H1 (cell line): ENCODE data around the gene SBF1. TPM values are rescaled to one million over a fixed set of nuclear protein-coding genes. Genes with fewer than 3 reads are reported as not detected.

ENCODE experiments used
- CBX8 ChIP-seq: fragments of 300-800, 300-1000 bp; sonication (generic); IDR thresholded peaks from 2 replicates; pipeline ENCODE4 v1.7.1; 2016; ENCODE audit warnings: low read depth, low read length, borderline replicate concordance
- HDAC2 ChIP-seq, 2 experiments: fragments of 300-600 bp in 1 of 2; sonication (generic) in 1 of 2; IDR thresholded peaks; 2 replicates each; pipeline ENCODE4 v1.6.1; 2011 to 2012; ENCODE audit warnings: low read depth in 2 of 2, low read length in 2 of 2, mild to moderate bottlenecking in 2 of 2, moderate library complexity in 2 of 2, borderline replicate concordance in 1 of 2, inconsistent platforms in 1 of 2
- JUN ChIP-seq: IDR thresholded peaks from 2 replicates; pipeline ENCODE4 v1.6.1; 2011; ENCODE audit warnings: low read depth, mild to moderate bottlenecking, improper control_type of control experiment, low read length
- KDM4A ChIP-seq: IDR thresholded peaks from one replicate; pipeline ENCODE4 v1.7.1; 2012; ENCODE audit warnings: low read depth, mild to moderate bottlenecking, moderate library complexity, low read length, inconsistent platforms; ENCODE audit not compliant: severe bottlenecking
- MAFK ChIP-seq: IDR thresholded peaks from 2 replicates; pipeline ENCODE4 v1.6.1; 2012; ENCODE audit warnings: low read depth, mild to moderate bottlenecking, improper control_type of control experiment, low read length
- POLR2AphosphoS5 ChIP-seq: IDR thresholded peaks from 2 replicates; pipeline ENCODE4 v1.6.1; 2011; ENCODE audit warnings: low read depth, low read length
- RAD21 ChIP-seq, 2 experiments: IDR thresholded peaks in 1 of 2; conservative IDR thresholded peaks in 1 of 2; 2 replicates each; pipeline ENCODE4 v1.6.1; 2011; ENCODE audit warnings: low read depth in 2 of 2, low read length in 2 of 2, improper control_type of control experiment in 1 of 2, inconsistent platforms in 1 of 2, mild to moderate bottlenecking in 1 of 2, moderate library complexity in 1 of 2
- SRF ChIP-seq: IDR thresholded peaks from 2 replicates; pipeline ENCODE4 v1.6.1; 2011; ENCODE audit warnings: mild to moderate bottlenecking, low read depth, low read length, moderate library complexity
- TAF7 ChIP-seq: optimal IDR thresholded peaks from 2 replicates; pipeline ENCODE3; 2011; ENCODE audit warnings: low read depth, mild to moderate bottlenecking, inconsistent platforms, low read length, moderate library complexity, borderline replicate concordance
- polyA plus RNA-seq, 7 experiments: library from polyadenylated mRNA; depleted of rRNA in 3 of 7; stranded (reverse) in 5 of 7; unstranded in 2 of 7; fragments of >200 nt in 5 of 7; fragments of 200-250 nt in 2 of 7; gene quantifications; 1 replicate in 5 of 7; 2 replicates in 1 of 7; 4 replicates in 1 of 7; pipeline versions ENCODE4 v1.2.1 to v1.2.3, GENCODE V29; 2011 to 2013; ENCODE audit warnings: missing spikeins in 2 of 7, mixed read lengths in 2 of 7
- total RNA-seq: library from RNA; stranded (reverse); fragmentation: NEBNext Ultra II Directional; extraction: Animal tissue kit (Norgen Biotek cat#: 25700); gene quantifications from 2 replicates; pipeline ENCODE4 v1.2.1, GENCODE V29; 2021

SBF1 gene
- total and polyA plus RNA-seq, 2 of the 8 experiments (the other 6 are each of a cell fraction or from before 2014, with no cell fraction given), result 29.1 to 71.5 TPM

GRCh38 chr22:50483556-50483955, 8.7 kb upstream of the SBF1 start (continued):
- TF ChIP-seq KDM4A, result no peak
- no peak for TF ChIP-seq CBX8
- no peak for TF ChIP-seq MAFK
- no peak for TF ChIP-seq TAF7
- no peak for TF ChIP-seq RAD21 (IDR thresholded peaks at IDR 0.05 in 1 of 2, conservative IDR thresholded peaks at IDR 0.05 in 1 of 2; ENCODE audit: low read depth in 2 of 2, low read length in 2 of 2)
- TF ChIP-seq JUN, result no peak
- TF ChIP-seq HDAC2 (IDR thresholded peaks at IDR 0.05; ENCODE audit: borderline replicate concordance in 1 of 2, low read depth in 2 of 2, low read length in 2 of 2), result no peak
- no peak for TF ChIP-seq POLR2AphosphoS5
- no peak for TF ChIP-seq SRF
